Glomerular visceral epithelial cell (primary cell): ENCODE results near the gene KATNB1.
"Not testable (repeated sequence)": the region's sequence is repeated elsewhere in the genome, so short reads cannot be mapped to it uniquely, and the experiment has no call there.

Experiments
- DNase-seq: peaks from one replicate; pipeline ENCODE4 v3.0.0-alpha.2; 2016; ENCODE audit errors: extremely low spot score

Gene KATNB1

GRCh38 chr16:57725554-57725953, 10.0 kb upstream of the KATNB1 start:
- no peak for DNase-seq

GRCh38 chr16:57725976-57726375, 9.6 kb upstream of the KATNB1 start:
- no peak for DNase-seq

GRCh38 chr16:57726433-57726947, 9.1 kb upstream of the KATNB1 start:
- no peak for DNase-seq

GRCh38 chr16:57727610-57728009, 8.0 kb upstream of the KATNB1 start:
- no peak for DNase-seq

- DNase-seq: no peak
Measured at GRCh38 chr16:57728336-57729181, 7.0 kb upstream of the KATNB1 start.

- DNase-seq: no peak
Measured at GRCh38 chr16:57729182-57729484, 6.4 kb upstream of the KATNB1 start.

GRCh38 chr16:57729852-57730251, 5.7 kb upstream of the KATNB1 start:
- DNase-seq: not testable (repeated sequence)

GRCh38 chr16:57730771-57731730, 4.5 kb upstream of the KATNB1 start:
- no peak for DNase-seq

GRCh38 chr16:57732037-57732436, 3.5 kb upstream of the KATNB1 start:
- DNase-seq: no peak

- no peak for DNase-seq
Measured at GRCh38 chr16:57732714-57733113, 2.9 kb upstream of the KATNB1 start.

GRCh38 chr16:57734308-57734924, 1.2 kb upstream of the KATNB1 start:
- DNase-seq: no peak

GRCh38 chr16:57734925-57735754, 430 bp upstream of the KATNB1 start:
- DNase-seq: peak; percentile 99

- peak; percentile 62 for DNase-seq
Measured at GRCh38 chr16:57736419-57737351, 1.1 kb downstream of the KATNB1 start.

- DNase-seq: no peak
Measured at GRCh38 chr16:57738844-57739243, 3.3 kb downstream of the KATNB1 start.

- DNase-seq: no peak
Measured at GRCh38 chr16:57739756-57740422, 4.3 kb downstream of the KATNB1 start.

GRCh38 chr16:57740423-57741071, 5.0 kb downstream of the KATNB1 start:
- no peak for DNase-seq

GRCh38 chr16:57741660-57742191, 6.2 kb downstream of the KATNB1 start:
- DNase-seq: no peak

GRCh38 chr16:57742543-57742942, 7.0 kb downstream of the KATNB1 start:
- no peak for DNase-seq

GRCh38 chr16:57743458-57743857, 7.9 kb downstream of the KATNB1 start:
- no peak for DNase-seq
